ENCODE measurements around the gene ATF7IP.

ATF7IP gene

DNA sequence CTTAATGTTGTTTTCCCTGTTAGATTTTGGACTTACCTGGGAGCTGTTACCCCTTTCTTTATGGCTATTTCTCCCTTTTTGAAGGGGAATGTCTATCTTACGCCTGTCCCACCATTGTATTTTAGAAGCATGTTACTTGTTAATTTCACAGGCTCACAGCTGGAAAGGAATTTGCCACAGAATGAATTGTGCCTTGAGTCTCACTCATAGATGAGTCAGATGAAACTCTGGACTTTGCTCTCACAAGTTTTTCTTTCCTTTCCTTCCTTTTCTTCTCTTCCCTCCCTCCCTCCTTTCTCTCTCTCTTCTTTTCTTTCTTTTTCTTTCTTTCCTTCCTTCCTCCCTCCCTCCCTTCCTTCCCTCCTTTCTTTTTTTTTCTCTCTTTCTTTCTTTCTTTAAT is 9.3 kb upstream of the ATF7IP start:
- no peak for ATAC-seq
- TF ChIP-seq GLIS3 (CRISPR knock-in tag; IDR thresholded peaks at IDR 0.05) (no peak), CSDC2 (CRISPR knock-in tag; IDR thresholded peaks at IDR 0.05) (no peak), ZNF70 (CRISPR knock-in tag; IDR thresholded peaks at IDR 0.05) (no peak), RARB (CRISPR knock-in tag; IDR thresholded peaks at IDR 0.05) (no peak), ZFP3 (CRISPR knock-in tag; IDR thresholded peaks at IDR 0.05) (no peak), OSR1 (CRISPR knock-in tag; IDR thresholded peaks at IDR 0.05) (no peak), ZC3H10 (CRISPR knock-in tag; IDR thresholded peaks at IDR 0.05) (no peak)
- TF ChIP-seq, protein P1, sequence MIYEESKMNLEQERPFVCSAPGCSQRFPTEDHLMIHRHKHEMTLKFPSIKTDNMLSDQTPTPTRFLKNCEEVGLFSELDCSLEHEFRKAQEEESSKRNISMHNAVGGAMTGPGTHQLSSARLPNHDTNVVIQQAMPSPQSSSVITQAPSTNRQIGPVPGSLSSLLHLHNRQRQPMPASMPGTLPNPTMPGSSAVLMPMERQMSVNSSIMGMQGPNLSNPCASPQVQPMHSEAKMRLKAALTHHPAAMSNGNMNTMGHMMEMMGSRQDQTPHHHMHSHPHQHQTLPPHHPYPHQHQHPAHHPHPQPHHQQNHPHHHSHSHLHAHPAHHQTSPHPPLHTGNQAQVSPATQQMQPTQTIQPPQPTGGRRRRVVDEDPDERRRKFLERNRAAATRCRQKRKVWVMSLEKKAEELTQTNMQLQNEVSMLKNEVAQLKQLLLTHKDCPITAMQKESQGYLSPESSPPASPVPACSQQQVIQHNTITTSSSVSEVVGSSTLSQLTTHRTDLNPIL (CRISPR knock-in tag; IDR thresholded peaks at IDR 0.05; ENCODE audit: low read depth): no peak

DNA sequence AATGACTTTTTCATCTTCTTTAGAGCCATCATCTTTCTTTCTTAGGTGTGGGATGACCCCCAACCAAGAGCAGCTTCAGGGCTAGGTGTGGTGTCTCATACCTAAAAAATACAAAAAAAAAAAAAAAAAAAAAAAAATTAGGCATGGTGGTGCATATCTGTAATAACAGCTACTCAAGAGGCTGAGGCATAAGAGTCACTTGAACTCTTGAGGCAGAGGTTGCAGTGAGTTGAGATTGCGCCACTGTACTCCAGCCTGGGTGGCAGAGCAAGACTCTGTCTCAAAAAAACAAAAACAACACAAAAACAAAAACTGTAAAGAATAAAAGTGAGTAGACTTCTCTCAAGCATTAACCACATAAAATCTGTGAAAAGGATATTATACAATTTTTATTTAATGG is 8.0 kb upstream of the ATF7IP start:
- TF ChIP-seq SNAI2 (CRISPR knock-in tag; IDR thresholded peaks at IDR 0.05) (no peak), PATZ1 (CRISPR knock-in tag; IDR thresholded peaks at IDR 0.05; ENCODE audit: borderline replicate concordance) (no peak), ZFP30 (CRISPR knock-in tag; IDR thresholded peaks at IDR 0.05) (no peak), ZFP3 (CRISPR knock-in tag; IDR thresholded peaks at IDR 0.05) (no peak), CSDC2 (CRISPR knock-in tag; IDR thresholded peaks at IDR 0.05) (no peak), ARNTL (CRISPR knock-in tag; IDR thresholded peaks at IDR 0.05; ENCODE audit: borderline replicate concordance, low read depth) (no peak), POU6F1 (CRISPR knock-in tag; IDR thresholded peaks at IDR 0.05; ENCODE audit: borderline replicate concordance, low read depth) (no peak), CSRNP3 (CRISPR knock-in tag; IDR thresholded peaks at IDR 0.05) (no peak), ZNF8 (CRISPR knock-in tag; IDR thresholded peaks at IDR 0.05) (no peak), BACH2 (CRISPR knock-in tag; IDR thresholded peaks at IDR 0.05; ENCODE audit: borderline replicate concordance) (no peak), PPARA (CRISPR knock-in tag; IDR thresholded peaks at IDR 0.05; ENCODE audit: borderline replicate concordance) (no peak), ESRRG (CRISPR knock-in tag; IDR thresholded peaks at IDR 0.05) (no peak), TCF4 (CRISPR knock-in tag; IDR thresholded peaks at IDR 0.05; ENCODE audit: borderline replicate concordance) (no peak), ZC3H10 (CRISPR knock-in tag; IDR thresholded peaks at IDR 0.05) (no peak)
- TF ChIP-seq, protein P2, sequence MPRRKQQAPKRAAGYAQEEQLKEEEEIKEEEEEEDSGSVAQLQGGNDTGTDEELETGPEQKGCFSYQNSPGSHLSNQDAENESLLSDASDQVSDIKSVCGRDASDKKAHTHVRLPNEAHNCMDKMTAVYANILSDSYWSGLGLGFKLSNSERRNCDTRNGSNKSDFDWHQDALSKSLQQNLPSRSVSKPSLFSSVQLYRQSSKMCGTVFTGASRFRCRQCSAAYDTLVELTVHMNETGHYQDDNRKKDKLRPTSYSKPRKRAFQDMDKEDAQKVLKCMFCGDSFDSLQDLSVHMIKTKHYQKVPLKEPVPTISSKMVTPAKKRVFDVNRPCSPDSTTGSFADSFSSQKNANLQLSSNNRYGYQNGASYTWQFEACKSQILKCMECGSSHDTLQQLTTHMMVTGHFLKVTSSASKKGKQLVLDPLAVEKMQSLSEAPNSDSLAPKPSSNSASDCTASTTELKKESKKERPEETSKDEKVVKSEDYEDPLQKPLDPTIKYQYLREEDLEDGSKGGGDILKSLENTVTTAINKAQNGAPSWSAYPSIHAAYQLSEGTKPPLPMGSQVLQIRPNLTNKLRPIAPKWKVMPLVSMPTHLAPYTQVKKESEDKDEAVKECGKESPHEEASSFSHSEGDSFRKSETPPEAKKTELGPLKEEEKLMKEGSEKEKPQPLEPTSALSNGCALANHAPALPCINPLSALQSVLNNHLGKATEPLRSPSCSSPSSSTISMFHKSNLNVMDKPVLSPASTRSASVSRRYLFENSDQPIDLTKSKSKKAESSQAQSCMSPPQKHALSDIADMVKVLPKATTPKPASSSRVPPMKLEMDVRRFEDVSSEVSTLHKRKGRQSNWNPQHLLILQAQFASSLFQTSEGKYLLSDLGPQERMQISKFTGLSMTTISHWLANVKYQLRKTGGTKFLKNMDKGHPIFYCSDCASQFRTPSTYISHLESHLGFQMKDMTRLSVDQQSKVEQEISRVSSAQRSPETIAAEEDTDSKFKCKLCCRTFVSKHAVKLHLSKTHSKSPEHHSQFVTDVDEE (CRISPR knock-in tag; IDR thresholded peaks at IDR 0.05): no peak
- TF ChIP-seq, protein P1 (CRISPR knock-in tag; IDR thresholded peaks at IDR 0.05; ENCODE audit: low read depth): no peak
- no peak for ATAC-seq

GRCh38 chr12:14362352-14362751 is 3.1 kb upstream of the ATF7IP start:
- ATAC-seq: no peak
- TF ChIP-seq CSDC2 (CRISPR knock-in tag; IDR thresholded peaks at IDR 0.05) (no peak), RARB (CRISPR knock-in tag; IDR thresholded peaks at IDR 0.05) (no peak), CSRNP3 (CRISPR knock-in tag; IDR thresholded peaks at IDR 0.05) (no peak), ARNTL (CRISPR knock-in tag; IDR thresholded peaks at IDR 0.05; ENCODE audit: borderline replicate concordance, low read depth) (no peak), GLIS3 (CRISPR knock-in tag; IDR thresholded peaks at IDR 0.05) (no peak)

All from SK-N-SH treated with all-trans-retinoic acid at 6 μM for 48 hours (cell line).